ENCODE results near the gene HTRA3.

Gene HTRA3

GRCh38 chr4:8233672-8234484 lies 35.7 kb upstream of the HTRA3 start:
- no peak for DNase-seq

GRCh38 chr4:8234715-8235114 lies 34.8 kb upstream of the HTRA3 start:
- no peak for DNase-seq

- no peak for DNase-seq
Measured at GRCh38 chr4:8235224-8235623, 34.3 kb upstream of the HTRA3 start.

GRCh38 chr4:8235686-8236085 lies 33.9 kb upstream of the HTRA3 start:
- no peak for DNase-seq

GRCh38 chr4:8236106-8236919 lies 33.2 kb upstream of the HTRA3 start:
- no peak for DNase-seq

- DNase-seq, result no peak
Measured at GRCh38 chr4:8236920-8237195, 32.7 kb upstream of the HTRA3 start.

- DNase-seq, result no peak
Measured at GRCh38 chr4:8237256-8237989, 32.1 kb upstream of the HTRA3 start.

- DNase-seq, result no peak
Measured at GRCh38 chr4:8238036-8238511, 31.5 kb upstream of the HTRA3 start.

GRCh38 chr4:8238515-8239053 lies 31.0 kb upstream of the HTRA3 start:
- no peak for DNase-seq

- DNase-seq, result no peak
Measured at GRCh38 chr4:8239226-8239625, 30.3 kb upstream of the HTRA3 start.

- no peak for DNase-seq
Measured at GRCh38 chr4:8239661-8240060, 29.9 kb upstream of the HTRA3 start.

GRCh38 chr4:8240211-8241041 lies 29.1 kb upstream of the HTRA3 start:
- DNase-seq, result no peak

- no peak for DNase-seq
Measured at GRCh38 chr4:8241211-8241779, 28.3 kb upstream of the HTRA3 start.

- DNase-seq, result peak in 53 of 56 donors; percentile 21 to 81 (median 58)
Measured at GRCh38 chr4:8241895-8242696, 27.5 kb upstream of the HTRA3 start.

- no peak for DNase-seq
Measured at GRCh38 chr4:8242782-8243560, 26.6 kb upstream of the HTRA3 start.

- DNase-seq, result no peak
Measured at GRCh38 chr4:8244001-8244757, 25.4 kb upstream of the HTRA3 start.

- DNase-seq, result no peak
Measured at GRCh38 chr4:8244931-8245460, 24.6 kb upstream of the HTRA3 start.

Measured in amygdala (tissue), 56 donors.